B cell (primary cell): ENCODE data around the gene UPK3A. TPM values are rescaled to one million over a fixed set of nuclear protein-coding genes. Genes with fewer than 3 reads are reported as not detected.

ENCODE experiments used
- ATAC-seq: fragments of 200-7000 bp; cut with Tn5 transposase; one replicate; pipeline ENCODE4 v1.10.0; 2021; ENCODE audit warnings: low read depth, mild to moderate bottlenecking, moderate number of reproducible peaks, moderate library complexity
- CTCF ChIA-PET: fragments of 350-600 bp; sonication (Branson Sonifier 250); formaldehyde crosslinking; loops from one replicate; lab custom pipeline; 2021; ENCODE audit warnings: antibody characterized with exemption, inconsistent platforms; lab: Charles Lee
- POLR2A ChIA-PET: fragments of 350-600 bp; sonication (Branson Sonifier 250); formaldehyde crosslinking; loops from one replicate; lab custom pipeline; 2021; ENCODE audit warnings: antibody characterized with exemption; lab: Charles Lee
- DNase-seq: peaks from one replicate; pipeline ENCODE4 v3.0.0; 2013
- H2AFZ ChIP-seq: 2 replicates; pipeline ENCODE4 v1.6.1; 2012; ENCODE audit warnings: mild to moderate bottlenecking, low read depth, low read length; ENCODE audit not compliant: insufficient read depth, poor library complexity, severe bottlenecking
- H3K27ac ChIP-seq, 2 donors: 1 replicate in 1 of 2; 2 replicates in 1 of 2; pipeline ENCODE4 v1.5.1; 2012 to 2013; ENCODE audit warnings: low read length in 2 of 2, mild to moderate bottlenecking in 2 of 2, moderate library complexity in 1 of 2
- H3K27me3 ChIP-seq, 4 experiments: fragments of 200-600 bp in 1 of 4; sonication (generic) in 1 of 4; replicated peaks in 1 of 4; 1 replicate in 2 of 4; 2 replicates in 2 of 4; pipeline versions ENCODE4 v1.6.1 to v1.7.0; 2013 to 2016; ENCODE audit warnings: low read length in 3 of 4, mild to moderate bottlenecking in 2 of 4, mixed read lengths in 1 of 4, moderate library complexity in 1 of 4; ENCODE audit not compliant: insufficient read depth in 4 of 4, control insufficient read depth in 3 of 4; ENCODE audit errors: control extremely low read depth in 1 of 4
- H3K36me3 ChIP-seq, 2 experiments: replicated peaks in 1 of 2; 1 replicate in 1 of 2; 2 replicates in 1 of 2; pipeline versions ENCODE4 v1.6.1 to v1.7.1; 2013; ENCODE audit warnings: low read length in 1 of 2; ENCODE audit not compliant: insufficient read depth in 2 of 2, control insufficient read depth in 1 of 2; ENCODE audit errors: control extremely low read depth in 1 of 2, extremely low read depth in 1 of 2
- H3K4me1 ChIP-seq, 2 donors: fragments of 200-600 bp in 1 of 2; sonication (generic) in 1 of 2; 1 replicate in 1 of 2; 2 replicates in 1 of 2; pipeline versions ENCODE4 v1.5.1 to v1.6.1; 2013 to 2017; ENCODE audit warnings: low read length in 2 of 2; ENCODE audit not compliant: control insufficient read depth in 2 of 2, insufficient read depth in 2 of 2
- H3K4me2 ChIP-seq: replicated peaks from 2 replicates; pipeline ENCODE3; 2012; ENCODE audit warnings: mild to moderate bottlenecking, low read depth, low read length; ENCODE audit not compliant: poor library complexity, severe bottlenecking
- H3K4me3 ChIP-seq, 5 experiments: fragments of 200-600 bp in 1 of 5; sonication (generic) in 1 of 5; 1 replicate in 3 of 5; 2 replicates in 2 of 5; pipeline versions ENCODE4 v1.5.1 to v1.7.0; 2011 to 2016; ENCODE audit warnings: low read length in 4 of 5, mild to moderate bottlenecking in 4 of 5, low read depth in 2 of 5, control low read depth in 1 of 5, moderate library complexity in 1 of 5; ENCODE audit not compliant: insufficient read depth in 1 of 5; ENCODE audit errors: control extremely low read depth in 1 of 5, extremely low read depth in 1 of 5
- H3K79me2 ChIP-seq: fragments of 200-600 bp; sonication (generic); one replicate; pipeline ENCODE4 v1.6.0; 2016; ENCODE audit warnings: low read length; ENCODE audit not compliant: control insufficient read depth, insufficient read depth
- H3K9ac ChIP-seq: fragments of 200-600 bp; sonication (generic); 2 replicates; pipeline ENCODE4 v1.6.1; 2017; ENCODE audit warnings: mild to moderate bottlenecking, low read length, moderate library complexity
- H3K9me3 ChIP-seq, 3 donors: one replicate each; pipeline versions ENCODE4 v1.6.1 to v1.7.1; 2013; ENCODE audit warnings: low read length in 2 of 3; ENCODE audit not compliant: control insufficient read depth in 2 of 3, insufficient read depth in 1 of 3; ENCODE audit errors: control extremely low read depth in 1 of 3
- H4K20me1 ChIP-seq: 2 replicates; pipeline ENCODE4 v1.6.0; 2012; ENCODE audit warnings: mild to moderate bottlenecking, low read length; ENCODE audit not compliant: insufficient read depth, control insufficient read depth, poor library complexity, severe bottlenecking
- H3K27ac Mint-ChIP-seq: one replicate; pipeline ENCODE4 v1.8.0; 2021; ENCODE audit warnings: mixed read lengths
- H3K27me3 Mint-ChIP-seq: one replicate; pipeline ENCODE4 v1.8.0; 2021; ENCODE audit warnings: mixed read lengths
- H3K4me1 Mint-ChIP-seq: one replicate; pipeline ENCODE4 v1.8.0; 2021; ENCODE audit warnings: mixed read lengths
- H3K4me3 Mint-ChIP-seq: one replicate; pipeline ENCODE4 v1.8.0; 2021; ENCODE audit warnings: mixed read lengths
- H3K9me3 Mint-ChIP-seq: one replicate; pipeline ENCODE4 v1.8.0; 2022; ENCODE audit warnings: mixed read lengths; ENCODE audit not compliant: insufficient read depth
- EZH2 ChIP-seq: IDR thresholded peaks from 2 replicates; pipeline ENCODE4 v1.6.1; 2012; ENCODE audit warnings: borderline replicate concordance, low read depth, mild to moderate bottlenecking, moderate library complexity, low read length; ENCODE audit not compliant: insufficient read depth, poor library complexity, severe bottlenecking
- WGBS: methylation state at CpG from one replicate; pipeline ENCODE4 v1.1.5; 2013; ENCODE audit warnings: missing lambda C conversion rate; ENCODE audit not compliant: insufficient coverage; 5-methylcytosine and 5-hydroxymethylcytosine counted together
- intact Hi-C: fragments of 100-400 bp; cut with micrococcal nuclease; formaldehyde crosslinking; loops from one replicate; pipeline ENCODE4 v1.10.0; 2022
- polyA plus RNA-seq: library from polyadenylated mRNA; depleted of rRNA; stranded (reverse); fragments of >200 nt; gene quantifications from 2 replicates; pipeline ENCODE4 v1.2.3, GENCODE V29; 2012
- total RNA-seq, 2 donors: library from RNA; stranded (reverse); fragments of 120-200 nt in 1 of 2; gene quantifications; 1 replicate in 1 of 2; 2 replicates in 1 of 2; pipeline versions ENCODE4 v1.2.3 to v1.2.4, GENCODE V29; 2013 to 2022
- TF ChIP-seq, protein P1 (sequence below): fragments of 200-600 bp; IDR thresholded peaks from one replicate; pipeline ENCODE4 v1.8.0; 2022; ENCODE audit warnings: antibody characterized with exemption, mild to moderate bottlenecking

Gene UPK3A
- total and polyA plus RNA-seq, 2 donors (not counting 1 experiment from before 2014, with no cell fraction given) = not detected

DNA sequence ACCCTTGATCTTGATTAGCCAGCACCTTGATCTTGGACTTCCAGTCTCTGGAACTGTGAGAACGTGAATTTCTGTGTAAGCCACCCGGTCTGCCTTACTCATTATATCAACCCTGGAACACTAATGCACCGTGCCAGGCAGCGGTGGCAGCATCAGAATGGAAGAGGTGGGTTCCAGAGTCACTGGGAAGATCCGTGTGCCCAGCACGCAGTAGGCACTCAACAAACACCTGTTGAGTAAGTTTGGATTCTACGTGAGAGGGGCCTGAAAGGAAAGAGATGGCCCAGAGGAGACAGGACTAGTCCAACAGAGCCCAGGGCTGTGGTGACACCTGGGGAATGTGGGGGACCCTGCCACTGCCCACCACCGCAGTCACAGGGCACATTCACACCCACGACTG is 6.6 kb upstream of the UPK3A start:
- no peak overlapping the region for H3K9ac ChIP-seq
- no peak overlapping the region for H3K4me3 Mint-ChIP-seq
- H3K4me2 ChIP-seq = no peak overlapping the region
- H3K4me1 ChIP-seq = peaks cover 3 to 4% of the 10 kb centered on the region in 2 donors
- no peaks in the 10 kb centered on the region for H3K9me3 ChIP-seq
- H3K79me2 ChIP-seq = no peaks in the 10 kb centered on the region
- H3K27me3 ChIP-seq = peaks cover 0 to 7% (median 0%) of the 10 kb centered on the region in 4 experiments
- H3K27ac Mint-ChIP-seq = no peak overlapping the region
- ChIA-PET CTCF (no interaction called here), POLR2A (no interaction called here)
- DNase-seq (no peak), ATAC-seq (no peak)
- H2AFZ ChIP-seq = no peak overlapping the region
- no peak overlapping the region for H3K27ac ChIP-seq
- H3K4me1 Mint-ChIP-seq = peaks cover 5% of the 10 kb centered on the region
- H3K27me3 Mint-ChIP-seq = no peaks in the 10 kb centered on the region
- H3K4me3 ChIP-seq = no peak overlapping the region
- H3K9me3 Mint-ChIP-seq = no peaks in the 10 kb centered on the region
- intact Hi-C loops = no loop called here
- no peaks in the 10 kb centered on the region for H3K36me3 ChIP-seq
- WGBS = 98% methylated on average over 8 of the region's 9 CpGs
- TF ChIP-seq, protein P1, sequence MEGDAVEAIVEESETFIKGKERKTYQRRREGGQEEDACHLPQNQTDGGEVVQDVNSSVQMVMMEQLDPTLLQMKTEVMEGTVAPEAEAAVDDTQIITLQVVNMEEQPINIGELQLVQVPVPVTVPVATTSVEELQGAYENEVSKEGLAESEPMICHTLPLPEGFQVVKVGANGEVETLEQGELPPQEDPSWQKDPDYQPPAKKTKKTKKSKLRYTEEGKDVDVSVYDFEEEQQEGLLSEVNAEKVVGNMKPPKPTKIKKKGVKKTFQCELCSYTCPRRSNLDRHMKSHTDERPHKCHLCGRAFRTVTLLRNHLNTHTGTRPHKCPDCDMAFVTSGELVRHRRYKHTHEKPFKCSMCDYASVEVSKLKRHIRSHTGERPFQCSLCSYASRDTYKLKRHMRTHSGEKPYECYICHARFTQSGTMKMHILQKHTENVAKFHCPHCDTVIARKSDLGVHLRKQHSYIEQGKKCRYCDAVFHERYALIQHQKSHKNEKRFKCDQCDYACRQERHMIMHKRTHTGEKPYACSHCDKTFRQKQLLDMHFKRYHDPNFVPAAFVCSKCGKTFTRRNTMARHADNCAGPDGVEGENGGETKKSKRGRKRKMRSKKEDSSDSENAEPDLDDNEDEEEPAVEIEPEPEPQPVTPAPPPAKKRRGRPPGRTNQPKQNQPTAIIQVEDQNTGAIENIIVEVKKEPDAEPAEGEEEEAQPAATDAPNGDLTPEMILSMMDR = no peak
- TF ChIP-seq EZH2 = no peak
- no peaks in the 10 kb centered on the region for H4K20me1 ChIP-seq

DNA sequence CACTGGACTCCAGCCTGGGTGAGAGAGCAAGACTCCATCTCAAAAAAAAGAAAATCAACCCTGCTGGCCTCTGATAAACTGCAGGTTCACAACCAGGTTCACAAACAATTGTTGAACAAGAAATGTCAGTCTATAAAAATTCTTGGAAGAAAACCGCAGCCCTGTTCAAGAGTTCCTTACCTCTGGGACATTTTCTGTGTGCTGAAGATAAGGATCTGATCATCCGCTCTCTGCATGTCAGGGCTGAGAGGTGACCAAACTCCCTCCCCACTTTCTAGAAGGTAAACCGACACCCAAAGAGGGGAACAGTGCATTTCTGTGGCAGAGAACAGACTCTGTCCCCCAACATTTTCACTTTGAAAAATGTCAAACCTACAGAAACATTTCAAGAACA is 4.2 kb upstream of the UPK3A start:
- TF ChIP-seq, protein P1 = no peak
- no peak for TF ChIP-seq EZH2
- intact Hi-C loops = no loop called here
- Mint-ChIP-seq H3K9me3 (no peaks in the 10 kb centered on the region), H3K4me1 (peaks cover 15% of the 10 kb centered on the region), H3K27me3 (no peaks in the 10 kb centered on the region), H3K4me3 (no peak overlapping the region), H3K27ac (no peak overlapping the region)
- Histone ChIP-seq H3K9ac (no peak overlapping the region), H3K79me2 (no peaks in the 10 kb centered on the region), H3K27ac (no peak overlapping the region), H3K4me1 (peaks cover 20% of the 10 kb centered on the region in 2 donors), H4K20me1 (no peaks in the 10 kb centered on the region), H3K4me3 (no peak overlapping the region), H3K9me3 (no peaks in the 10 kb centered on the region), H2AFZ (no peak overlapping the region), H3K27me3 (peaks cover 0 to 5% (median 0%) of the 10 kb centered on the region in 4 experiments), H3K36me3 (no peaks in the 10 kb centered on the region), H3K4me2 (no peak overlapping the region)
- ChIA-PET POLR2A (no interaction called here), CTCF (no interaction called here)
- no peak for ATAC-seq
- no peak for DNase-seq
- 100% methylated on average over 2 of the region's 3 CpGs for WGBS
